HG03442 (cell line): ENCODE measurements around the gene ZBTB8A.
"Not testable (repeated sequence)": the region's sequence is repeated elsewhere in the genome, so short reads cannot be mapped to it uniquely, and the experiment has no call there.

ENCODE experiments used
- ATAC-seq: cut with Tn5 transposase; IDR thresholded peaks from one replicate; pipeline ENCODE4 v1.9.1; 2021; ENCODE audit warnings: mild to moderate bottlenecking, moderate library complexity; ENCODE audit not compliant: unreplicated experiment

Gene ZBTB8A

GRCh38 chr1:32538887-32539583 lies at the start of gene ZBTB8A:
TSS of gene ZBTB8A (plus strand) at chr1:32539427. CDS start at chr1:32592932, 53,505 bp downstream.
- no peak for ATAC-seq

- no peak for ATAC-seq
Observed at GRCh38 chr1:32489774-32490454, 49.3 kb upstream of the ZBTB8A start.

GRCh38 chr1:32491386-32491785 lies 47.8 kb upstream of the ZBTB8A start:
- ATAC-seq, result no peak

GRCh38 chr1:32494196-32494595 lies 45.0 kb upstream of the ZBTB8A start:
- no peak for ATAC-seq

GRCh38 chr1:32494711-32495337 lies 44.4 kb upstream of the ZBTB8A start:
- no peak for ATAC-seq

- ATAC-seq, result no peak
Observed at GRCh38 chr1:32496127-32496526, 43.1 kb upstream of the ZBTB8A start.

- no peak for ATAC-seq
Observed at GRCh38 chr1:32498751-32499150, 40.5 kb upstream of the ZBTB8A start.

GRCh38 chr1:32500387-32501209 lies 38.6 kb upstream of the ZBTB8A start:
- no peak for ATAC-seq

GRCh38 chr1:32501865-32502264 lies 37.4 kb upstream of the ZBTB8A start:
- no peak for ATAC-seq

GRCh38 chr1:32503153-32503552 lies 36.1 kb upstream of the ZBTB8A start:
- no peak for ATAC-seq

GRCh38 chr1:32507021-32507420 lies 32.2 kb upstream of the ZBTB8A start:
- ATAC-seq, result no peak

- ATAC-seq, result no peak
Observed at GRCh38 chr1:32508761-32509160, 30.5 kb upstream of the ZBTB8A start.

GRCh38 chr1:32509939-32510338 lies 29.3 kb upstream of the ZBTB8A start:
- ATAC-seq, result no peak

- no peak for ATAC-seq
Observed at GRCh38 chr1:32516402-32516801, 22.8 kb upstream of the ZBTB8A start.

GRCh38 chr1:32518976-32519375 lies 20.3 kb upstream of the ZBTB8A start:
- ATAC-seq, result no peak

GRCh38 chr1:32521165-32521564 lies 18.1 kb upstream of the ZBTB8A start:
- ATAC-seq, result no peak

- no peak for ATAC-seq
Observed at GRCh38 chr1:32525053-32525452, 14.2 kb upstream of the ZBTB8A start.

GRCh38 chr1:32525661-32526444 lies 13.4 kb upstream of the ZBTB8A start:
- ATAC-seq, result no peak

- ATAC-seq, result not testable (repeated sequence)
Observed at GRCh38 chr1:32528550-32528949, 10.7 kb upstream of the ZBTB8A start.

GRCh38 chr1:32533792-32534327 lies 5.4 kb upstream of the ZBTB8A start:
- no peak for ATAC-seq
